T-helper 17 cell (primary cell): ENCODE data around the gene SPOCK1. TPM values are rescaled to one million over a fixed set of nuclear protein-coding genes. Genes with fewer than 3 reads are reported as not detected.
"Not testable (repeated sequence)": the region's sequence is repeated elsewhere in the genome, so short reads cannot be mapped to it uniquely, and the experiment has no call there.

ENCODE experiments used
- ATAC-seq: fragments of 150-1000 bp; cut with Tn5 transposase; 2 replicates; pipeline ENCODE4 v1.10.0; 2021; ENCODE audit warnings: mild to moderate bottlenecking, moderate library complexity
- DNase-seq, 3 donors: peaks; one replicate each; pipeline versions ENCODE4 v3.0.0 to v3.0.0-alpha.2; 2020 to 2021
- H3K9me3 ChIP-seq: one replicate; pipeline ENCODE4 v1.7.0; 2013; ENCODE audit warnings: low read length, mild to moderate bottlenecking; ENCODE audit not compliant: control insufficient read depth, poor library complexity, severe bottlenecking
- H3K27ac Mint-ChIP-seq: one replicate; pipeline ENCODE4 v1.8.0; 2022; ENCODE audit warnings: mild to moderate bottlenecking, moderate library complexity, mixed read lengths
- H3K27me3 Mint-ChIP-seq: one replicate; pipeline ENCODE4 v1.8.0; 2022; ENCODE audit warnings: mixed read lengths
- H3K36me3 Mint-ChIP-seq: one replicate; pipeline ENCODE4 v1.8.0; 2022; ENCODE audit warnings: low read depth, mixed read lengths
- H3K4me1 Mint-ChIP-seq: one replicate; pipeline ENCODE4 v1.8.0; 2022; ENCODE audit warnings: mild to moderate bottlenecking, mixed read lengths
- H3K4me3 Mint-ChIP-seq: one replicate; pipeline ENCODE4 v1.8.0; 2022; ENCODE audit warnings: mild to moderate bottlenecking, moderate library complexity, mixed read lengths
- total RNA-seq, 4 donors: library from RNA in 2 of 4; stranded (reverse) in 2 of 4; gene quantifications; one replicate each; pipeline ENCODE4 v1.2.3 and lab custom pipeline; 2022 to 2026

Gene SPOCK1
- total RNA-seq, 2 donors from 2014 or later = not detected

GRCh38 chr5:137001026-137001569, 498.0 kb downstream of the SPOCK1 start:
- ATAC-seq = no peak
- Mint-ChIP-seq H3K27ac (no peak overlapping the region), H3K4me1 (no peaks in the 10 kb centered on the region)

GRCh38 chr5:136999787-137000186, 499.3 kb downstream of the SPOCK1 start:
- DNase-seq (no peak), ATAC-seq (no peak)
- Mint-ChIP-seq H3K4me3 (no peak overlapping the region), H3K4me1 (no peaks in the 10 kb centered on the region), H3K27me3 (no peaks in the 10 kb centered on the region), H3K27ac (no peak overlapping the region), H3K36me3 (no peaks in the 10 kb centered on the region)
- H3K9me3 ChIP-seq = no peaks in the 10 kb centered on the region

More at GRCh38 chr5:137001026-137001569, 498.0 kb downstream of the SPOCK1 start:
- no peaks in the 10 kb centered on the region for H3K9me3 ChIP-seq
- Mint-ChIP-seq H3K36me3 (no peaks in the 10 kb centered on the region), H3K4me3 (no peak overlapping the region), H3K27me3 (no peaks in the 10 kb centered on the region)
- no peak for DNase-seq

- no peaks in the 10 kb centered on the region for H3K9me3 ChIP-seq
- Mint-ChIP-seq H3K4me3 (no peak overlapping the region), H3K27ac (no peak overlapping the region), H3K36me3 (no peaks in the 10 kb centered on the region), H3K4me1 (no peaks in the 10 kb centered on the region), H3K27me3 (no peaks in the 10 kb centered on the region)
- ATAC-seq = no peak
- no peak for DNase-seq
These were observed 500.2 kb downstream of the SPOCK1 start for GRCh38 chr5:136998854-136999357.

- no peaks in the 10 kb centered on the region for H3K36me3 Mint-ChIP-seq
- no peaks in the 10 kb centered on the region for H3K27me3 Mint-ChIP-seq
- ATAC-seq (no peak), DNase-seq (no peak)
- no peaks in the 10 kb centered on the region for H3K4me1 Mint-ChIP-seq
- no peaks in the 10 kb centered on the region for H3K9me3 ChIP-seq
- H3K4me3 Mint-ChIP-seq = no peak overlapping the region
- H3K27ac Mint-ChIP-seq = no peak overlapping the region
These were observed 505.0 kb downstream of the SPOCK1 start for GRCh38 chr5:136994154-136994553.

- Mint-ChIP-seq H3K27ac (no peak overlapping the region), H3K27me3 (no peaks in the 10 kb centered on the region), H3K4me3 (no peak overlapping the region), H3K4me1 (no peaks in the 10 kb centered on the region), H3K36me3 (no peaks in the 10 kb centered on the region)
- no peak for ATAC-seq
- H3K9me3 ChIP-seq = no peaks in the 10 kb centered on the region
- no peak for DNase-seq
These were observed 506.2 kb downstream of the SPOCK1 start for GRCh38 chr5:136992796-136993489.

GRCh38 chr5:136985785-136986475, 513.2 kb downstream of the SPOCK1 start:
- no peaks in the 10 kb centered on the region for H3K9me3 ChIP-seq
- Mint-ChIP-seq H3K36me3 (no peaks in the 10 kb centered on the region), H3K27ac (no peak overlapping the region), H3K27me3 (no peaks in the 10 kb centered on the region), H3K4me1 (no peaks in the 10 kb centered on the region), H3K4me3 (no peak overlapping the region)
- no peak for ATAC-seq
- DNase-seq = no peak

GRCh38 chr5:136984772-136985446, 514.2 kb downstream of the SPOCK1 start:
- Mint-ChIP-seq H3K27ac (no peak overlapping the region), H3K4me3 (no peak overlapping the region), H3K36me3 (no peaks in the 10 kb centered on the region), H3K4me1 (no peaks in the 10 kb centered on the region), H3K27me3 (no peaks in the 10 kb centered on the region)
- no peaks in the 10 kb centered on the region for H3K9me3 ChIP-seq
- DNase-seq = no peak
- ATAC-seq = no peak

GRCh38 chr5:136981936-136982335, 517.2 kb downstream of the SPOCK1 start:
- no peaks in the 10 kb centered on the region for H3K4me1 Mint-ChIP-seq
- no peak overlapping the region for H3K4me3 Mint-ChIP-seq
- H3K36me3 Mint-ChIP-seq = no peaks in the 10 kb centered on the region
- H3K9me3 ChIP-seq = no peaks in the 10 kb centered on the region
- no peak for ATAC-seq
- no peak overlapping the region for H3K27ac Mint-ChIP-seq
- H3K27me3 Mint-ChIP-seq = no peaks in the 10 kb centered on the region
- no peak for DNase-seq

- Mint-ChIP-seq H3K4me3 (no peak overlapping the region), H3K27ac (no peak overlapping the region), H3K27me3 (no peaks in the 10 kb centered on the region), H3K4me1 (no peaks in the 10 kb centered on the region), H3K36me3 (no peaks in the 10 kb centered on the region)
- ATAC-seq (no peak), DNase-seq (no peak)
- H3K9me3 ChIP-seq = no peaks in the 10 kb centered on the region
These were observed 520.0 kb downstream of the SPOCK1 start for GRCh38 chr5:136979131-136979530.

GRCh38 chr5:136963504-136963903, 535.6 kb downstream of the SPOCK1 start:
- Mint-ChIP-seq H3K27ac (no peak overlapping the region), H3K4me1 (no peaks in the 10 kb centered on the region), H3K4me3 (no peak overlapping the region), H3K36me3 (no peaks in the 10 kb centered on the region), H3K27me3 (no peaks in the 10 kb centered on the region)
- no peak for ATAC-seq
- no peak for DNase-seq
- no peaks in the 10 kb centered on the region for H3K9me3 ChIP-seq

GRCh38 chr5:136957428-136957827, 541.7 kb downstream of the SPOCK1 start:
- DNase-seq = no peak
- H3K27ac Mint-ChIP-seq = no peak overlapping the region
- no peak for ATAC-seq
- H3K27me3 Mint-ChIP-seq = no peaks in the 10 kb centered on the region
- no peaks in the 10 kb centered on the region for H3K36me3 Mint-ChIP-seq
- H3K4me3 Mint-ChIP-seq = no peak overlapping the region
- no peaks in the 10 kb centered on the region for H3K9me3 ChIP-seq
- no peaks in the 10 kb centered on the region for H3K4me1 Mint-ChIP-seq

- H3K36me3 Mint-ChIP-seq, H3K9me3 ChIP-seq, H3K4me1 Mint-ChIP-seq, H3K27ac Mint-ChIP-seq, H3K27me3 Mint-ChIP-seq, H3K4me3 Mint-ChIP-seq, ATAC-seq, DNase-seq: not testable (repeated sequence)
These were observed 545.0 kb downstream of the SPOCK1 start for GRCh38 chr5:136954142-136954541.

- not testable (repeated sequence) for DNase-seq, H3K27ac Mint-ChIP-seq, H3K9me3 ChIP-seq, H3K36me3 Mint-ChIP-seq, ATAC-seq, H3K4me1 Mint-ChIP-seq, H3K27me3 Mint-ChIP-seq, H3K4me3 Mint-ChIP-seq
These were observed 545.6 kb downstream of the SPOCK1 start for GRCh38 chr5:136953346-136954069.
